GM23248 (cell line): ENCODE measurements around the gene KCNG1. TPM values are rescaled to one million over a fixed set of nuclear protein-coding genes. Genes with fewer than 3 reads are reported as not detected.

Experiments
- DNase-seq: peaks from one replicate; pipeline ENCODE4 v3.0.0-alpha.2; 2015
- H2AFZ ChIP-seq: fragments of 200-600 bp; sonication (generic); 2 replicates; pipeline ENCODE4 v1.6.1; 2016; ENCODE audit warnings: antibody characterized with exemption
- H3F3A ChIP-seq: fragments of 200-600 bp; sonication (generic); 2 replicates; pipeline ENCODE4 v1.6.1; 2016; ENCODE audit warnings: mild to moderate bottlenecking, antibody characterized with exemption, mixed run types; ENCODE audit not compliant: insufficient read depth
- H3K27ac ChIP-seq: fragments of 200-600 bp; sonication (generic); 2 replicates; pipeline ENCODE4 v1.5.1; 2016; ENCODE audit warnings: mild to moderate bottlenecking
- H3K27me3 ChIP-seq: fragments of 200-600 bp; sonication (generic); replicated peaks from 2 replicates; pipeline ENCODE4 v1.6.1; 2016; ENCODE audit warnings: mild to moderate bottlenecking; ENCODE audit not compliant: insufficient read depth
- H3K36me3 ChIP-seq: fragments of 200-600 bp; sonication (generic); 2 replicates; pipeline ENCODE4 v1.6.1; 2016; ENCODE audit warnings: low read depth, mild to moderate bottlenecking
- H3K4me1 ChIP-seq: fragments of 200-600 bp; sonication (generic); 2 replicates; pipeline ENCODE4 v1.6.1; 2016; ENCODE audit warnings: mild to moderate bottlenecking; ENCODE audit not compliant: insufficient read depth
- H3K4me2 ChIP-seq: fragments of 200-600 bp; sonication (generic); one replicate; pipeline ENCODE4 v1.6.1; 2016; ENCODE audit warnings: mild to moderate bottlenecking; ENCODE audit not compliant: unreplicated experiment
- H3K4me3 ChIP-seq: fragments of 200-600 bp; sonication (generic); 2 replicates; pipeline ENCODE4 v1.5.1; 2016; ENCODE audit warnings: mild to moderate bottlenecking
- H3K79me2 ChIP-seq: fragments of 200-600 bp; sonication (generic); 2 replicates; pipeline ENCODE4 v1.6.1; 2016; ENCODE audit warnings: mild to moderate bottlenecking; ENCODE audit not compliant: insufficient read depth
- H3K9ac ChIP-seq: fragments of 200-600 bp; sonication (generic); 2 replicates; pipeline ENCODE4 v1.6.1; 2016; ENCODE audit warnings: mild to moderate bottlenecking
- H3K9me2 ChIP-seq: fragments of 200-600 bp; sonication (generic); 2 replicates; pipeline ENCODE4 v1.6.1; 2016; ENCODE audit warnings: mixed run types, mild to moderate bottlenecking, moderate library complexity; ENCODE audit not compliant: insufficient read depth
- H3K9me3 ChIP-seq: fragments of 200-600 bp; sonication (generic); one replicate; pipeline ENCODE4 v1.6.1; 2017; ENCODE audit warnings: low read depth
- H4K20me1 ChIP-seq: fragments of 200-600 bp; sonication (generic); 2 replicates; pipeline ENCODE4 v1.6.0; 2016; ENCODE audit not compliant: insufficient read depth
- EZH2 ChIP-seq: fragments of 200-600 bp; sonication (generic); IDR thresholded peaks from 2 replicates; pipeline ENCODE4 v1.6.1; 2018; ENCODE audit warnings: antibody characterized with exemption, mild to moderate bottlenecking; ENCODE audit not compliant: insufficient read depth, poor library complexity, severe bottlenecking
- EZH2phosphoT487 ChIP-seq: fragments of 200-600 bp; sonication (generic); IDR thresholded peaks from 2 replicates; pipeline ENCODE4 v1.6.1; 2018; ENCODE audit warnings: antibody characterized with exemption, moderate library complexity, mild to moderate bottlenecking, low read depth; ENCODE audit not compliant: insufficient read depth
- WGBS, 2 experiments: methylation state at CpG; one replicate each; pipeline ENCODE4 v1.1.6; 2015 to 2017; ENCODE audit warnings: low lambda C conversion rate in 2 of 2, low coverage in 1 of 2; ENCODE audit errors: missing lambda C conversion rate in 2 of 2; 5-methylcytosine and 5-hydroxymethylcytosine counted together
- in situ Hi-C: fragments of 300-500 bp; cut with MboI; formaldehyde crosslinking; loops from 2 replicates; pipeline ENCODE4 v1.15.0; 2020
- polyA plus RNA-seq: library from polyadenylated mRNA; unstranded; fragments of >200 nt; fragmentation: Nextera tagmentation; extraction: Ambion mirVana; gene quantifications from 2 replicates; pipeline ENCODE4 v1.2.1, GENCODE V29; 2016
- total RNA-seq: library from RNA; depleted of rRNA; stranded (reverse); fragments of >200 nt; shearing (Covaris generic); gene quantifications from 2 replicates; pipeline ENCODE4 v1.2.3, GENCODE V29; 2014; rRNA removed

Gene KCNG1
- total and polyA plus RNA-seq, 2 experiments from 2014 or later: 10.4 to 29.0 TPM

- peak within 1 kb of the TSS; percentile 84 for H2AFZ ChIP-seq
- H3K36me3 ChIP-seq: peaks cover 27% of the 10 kb centered on the region
- no peak for TF ChIP-seq EZH2
- TF ChIP-seq EZH2phosphoT487: no peak
- peak within 1 kb of the TSS; percentile 92 for H3K27ac ChIP-seq
- H3K4me2 ChIP-seq: peak within 1 kb of the TSS; percentile 88
- H3K9ac ChIP-seq: peak within 1 kb of the TSS; percentile 97
- DNase-seq: peak; percentile 93
- in situ Hi-C loops: no loop called here
- H3K79me2 ChIP-seq: peaks cover 94% of the 10 kb centered on the region
- H3K4me3 ChIP-seq: peak within 1 kb of the TSS; percentile 88
- no peaks in the 10 kb centered on the region for H3F3A ChIP-seq
- no peaks in the 10 kb centered on the region for H3K27me3 ChIP-seq
- no peaks in the 10 kb centered on the region for H3K9me2 ChIP-seq
- WGBS, 2 experiments: 1% methylated on average over 51 to 52 of the region's 52 CpGs
- H3K9me3 ChIP-seq: no peaks in the 10 kb centered on the region
- peaks cover 4% of the 10 kb centered on the region; the same call in 1 of the 2 replicates for H4K20me1 ChIP-seq
- peaks cover 41% of the 10 kb centered on the region for H3K4me1 ChIP-seq
These were observed 64.9 kb downstream of the KCNG1 start, which contains the start of gene DPM1 for GRCh38 chr20:50957798-50958614. TSS of gene DPM1 (minus strand) at chr20:50958532. CDS start at chr20:50958523, 9 bp downstream.

GRCh38 chr20:50957276-50957675 lies 65.6 kb downstream of the KCNG1 start:
- Histone ChIP-seq H3K9ac (peak overlapping the region; percentile 97), H3K27me3 (no peaks in the 10 kb centered on the region), H3K4me2 (peak overlapping the region; percentile 88), H3F3A (no peaks in the 10 kb centered on the region), H3K9me2 (no peaks in the 10 kb centered on the region), H3K4me3 (peak overlapping the region; percentile 88), H3K79me2 (peaks cover 94% of the 10 kb centered on the region), H2AFZ (no peak overlapping the region), H3K36me3 (peaks cover 33% of the 10 kb centered on the region), H3K27ac (peak overlapping the region; percentile 92), H3K4me1 (peaks cover 41% of the 10 kb centered on the region), H3K9me3 (no peaks in the 10 kb centered on the region), H4K20me1 (peaks cover 4% of the 10 kb centered on the region; the same call in 1 of the 2 replicates)
- 1% methylated on average over 7 of the region's 7 CpGs for WGBS, 2 experiments
- peak; percentile 78 for DNase-seq
- in situ Hi-C loops: no loop called here
- TF ChIP-seq EZH2phosphoT487 (no peak), EZH2 (no peak)

GRCh38 chr20:50953821-50954220 lies 69.1 kb downstream of the KCNG1 start:
- Histone ChIP-seq H3K4me1 (peaks cover 23% of the 10 kb centered on the region), H3K9ac (no peak overlapping the region), H3K9me3 (no peaks in the 10 kb centered on the region), H3K4me2 (no peak overlapping the region), H3K4me3 (no peak overlapping the region), H3F3A (peaks cover 6% of the 10 kb centered on the region; the same call in 1 of the 2 replicates), H3K36me3 (peaks cover 59% of the 10 kb centered on the region), H3K27me3 (no peaks in the 10 kb centered on the region), H3K9me2 (no peaks in the 10 kb centered on the region), H3K27ac (no peak overlapping the region), H3K79me2 (peaks cover 95% of the 10 kb centered on the region), H2AFZ (no peak overlapping the region), H4K20me1 (no peaks in the 10 kb centered on the region; the same call in 1 of the 2 replicates)
- DNase-seq: no peak
- no peak for TF ChIP-seq EZH2phosphoT487
- TF ChIP-seq EZH2: no peak
- in situ Hi-C loops: no loop called here

Other genes with a start within 250 kb of the KCNG1 start
- gene BCAS4, start 228.0 kb downstream of the KCNG1 start, total RNA-seq: 12.6 and 17.7 TPM in 2 replicates
- gene BCAS4, start 228.0 kb downstream of the KCNG1 start, polyA plus RNA-seq: 16.8 and 18.4 TPM in 2 replicates
- gene ADNP, start 91.7 kb downstream of the KCNG1 start, total RNA-seq: 14.9 and 15.0 TPM in 2 replicates
- gene ADNP, start 91.7 kb downstream of the KCNG1 start, polyA plus RNA-seq: 32.6 and 34.2 TPM in 2 replicates
- gene DPM1, start 64.6 kb downstream of the KCNG1 start, total RNA-seq: 59.1 and 93.1 TPM in 2 replicates
- gene DPM1, start 64.6 kb downstream of the KCNG1 start, polyA plus RNA-seq: 122 and 127 TPM in 2 replicates
- gene MOCS3, start 64.3 kb downstream of the KCNG1 start, total RNA-seq: 7.2 and 11.5 TPM in 2 replicates
- 5.3 and 5.6 TPM in 2 replicates for gene MOCS3, start 64.3 kb downstream of the KCNG1 start, polyA plus RNA-seq